HG03060 (cell line): ENCODE data around the gene LRRC4.

ENCODE experiments used
- ATAC-seq: cut with Tn5 transposase; IDR thresholded peaks from one replicate; pipeline ENCODE4 v1.9.1; 2021; ENCODE audit warnings: low read depth, moderate number of reproducible peaks; ENCODE audit not compliant: unreplicated experiment

The LRRC4 gene

GRCh38 chr7:128032605-128033235, 1.5 kb upstream of the LRRC4 start:
- ATAC-seq: no peak

GRCh38 chr7:128031901-128032604, 816 bp upstream of the LRRC4 start:
- ATAC-seq: peak; percentile 53

GRCh38 chr7:128030263-128030653, 979 bp downstream of the LRRC4 start:
- ATAC-seq: no peak

- ATAC-seq: no peak
Observed at GRCh38 chr7:128029405-128029995, 1.7 kb downstream of the LRRC4 start.

- ATAC-seq: no peak
Observed at GRCh38 chr7:128027485-128027980, 3.7 kb downstream of the LRRC4 start.

GRCh38 chr7:128026551-128026950, 4.7 kb downstream of the LRRC4 start:
- no peak for ATAC-seq

- ATAC-seq: no peak
Observed at GRCh38 chr7:128025819-128026218, 5.4 kb downstream of the LRRC4 start.

GRCh38 chr7:128025380-128025779, 5.9 kb downstream of the LRRC4 start:
- ATAC-seq: no peak

- no peak for ATAC-seq
Observed at GRCh38 chr7:128024151-128024550, 7.1 kb downstream of the LRRC4 start.

- no peak for ATAC-seq
Observed at GRCh38 chr7:128022631-128023532, 8.4 kb downstream of the LRRC4 start.

GRCh38 chr7:128021366-128021765, 9.9 kb downstream of the LRRC4 start:
- no peak for ATAC-seq

GRCh38 chr7:128020159-128020558, 11.1 kb downstream of the LRRC4 start:
- no peak for ATAC-seq

GRCh38 chr7:128019288-128019687, 11.9 kb downstream of the LRRC4 start:
- no peak for ATAC-seq

GRCh38 chr7:128017862-128018845, 13.1 kb downstream of the LRRC4 start:
- ATAC-seq: no peak

- ATAC-seq: no peak
Observed at GRCh38 chr7:128017460-128017859, 13.8 kb downstream of the LRRC4 start.

- no peak for ATAC-seq
Observed at GRCh38 chr7:128014811-128015210, 16.4 kb downstream of the LRRC4 start.

GRCh38 chr7:128011131-128011661, 20.0 kb downstream of the LRRC4 start:
- no peak for ATAC-seq

GRCh38 chr7:128010391-128011127, 20.7 kb downstream of the LRRC4 start:
- ATAC-seq: no peak

GRCh38 chr7:128008744-128009143, 22.5 kb downstream of the LRRC4 start:
- ATAC-seq: no peak
